GM19468 (cell line): ENCODE measurements around the gene CAMSAP3.

Experiments
- ATAC-seq: cut with Tn5 transposase; IDR thresholded peaks from one replicate; pipeline ENCODE4 v1.9.1; 2021; ENCODE audit warnings: mild to moderate bottlenecking, moderate library complexity, moderate number of reproducible peaks; ENCODE audit not compliant: unreplicated experiment; ENCODE audit errors: extremely low read depth

CAMSAP3 gene

GRCh38 chr19:7607874-7608560 lies 12.4 kb downstream of the CAMSAP3 start:
- ATAC-seq: no peak

GRCh38 chr19:7610491-7611240 lies 15.0 kb downstream of the CAMSAP3 start:
- ATAC-seq: no peak

GRCh38 chr19:7611541-7612279 lies 16.0 kb downstream of the CAMSAP3 start:
- ATAC-seq: no peak

- ATAC-seq: no peak
These were observed 16.9 kb downstream of the CAMSAP3 start for GRCh38 chr19:7612282-7613274.

DNA sequence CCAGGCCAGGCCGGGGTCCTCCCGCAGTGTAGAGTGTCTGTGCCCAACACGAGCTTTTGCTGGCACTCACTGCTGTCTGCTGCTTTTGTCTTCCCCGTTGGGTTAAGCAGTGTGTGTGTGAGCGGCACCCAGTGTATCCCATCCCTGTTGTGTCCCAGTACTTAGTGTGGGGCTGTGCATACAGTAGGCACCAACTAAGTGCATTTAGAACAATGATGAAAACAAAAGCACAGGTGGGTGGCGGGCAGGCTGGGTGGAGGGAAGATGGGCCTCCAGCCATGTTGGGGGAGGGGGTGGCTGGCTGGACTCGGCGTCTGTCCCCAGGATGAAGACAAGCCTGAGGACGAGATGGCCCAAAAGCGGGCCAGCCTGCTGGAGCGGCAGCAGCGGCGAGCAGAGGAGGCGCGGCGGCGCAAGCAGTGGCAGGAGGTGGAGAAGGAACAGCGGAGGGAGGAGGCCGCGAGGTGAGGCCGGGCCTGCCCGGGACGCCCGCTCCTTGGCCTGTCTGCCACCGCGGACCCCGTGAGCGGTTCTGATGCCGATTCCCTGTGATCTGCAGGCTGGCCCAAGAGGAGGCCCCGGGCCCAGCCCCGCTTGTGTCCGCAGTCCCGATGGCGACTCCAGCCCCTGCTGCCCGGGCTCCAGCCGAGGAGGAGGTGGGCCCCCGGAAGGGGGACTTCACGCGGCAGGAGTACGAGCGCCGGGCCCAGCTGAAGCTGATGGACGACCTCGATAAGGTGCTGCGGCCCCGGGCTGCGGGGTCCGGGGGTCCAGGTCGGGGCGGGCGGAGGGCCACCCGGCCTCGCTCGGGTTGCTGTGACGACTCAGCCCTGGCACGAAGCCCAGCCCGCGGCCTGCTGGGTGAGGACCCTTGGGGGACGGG lies 19.4 kb downstream of the CAMSAP3 start:
- no peak for ATAC-seq

DNA sequence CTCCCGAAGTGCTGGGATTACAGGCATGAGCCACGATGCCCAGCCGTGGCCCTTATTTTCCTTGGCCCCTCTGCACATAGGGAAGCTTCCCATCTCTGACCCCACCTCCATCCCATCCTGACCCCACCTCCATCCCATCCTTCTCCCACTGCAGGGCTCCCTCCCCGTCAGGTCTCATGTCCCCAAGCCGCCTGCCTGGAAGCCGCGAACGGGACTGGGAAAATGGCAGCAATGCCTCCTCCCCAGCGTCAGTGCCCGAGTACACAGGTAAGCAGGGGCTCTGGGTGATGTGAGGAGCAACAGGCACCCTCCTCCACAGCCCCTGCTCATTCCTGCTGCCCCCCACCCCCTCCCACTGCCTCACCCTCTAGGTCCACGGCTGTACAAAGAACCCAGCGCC lies 21.5 kb downstream of the CAMSAP3 start:
- no peak for ATAC-seq

- no peak for ATAC-seq
These were observed 22.1 kb downstream of the CAMSAP3 start for GRCh38 chr19:7617735-7618134.

GRCh38 chr19:7618348-7618747 lies 22.7 kb downstream of the CAMSAP3 start:
- ATAC-seq: no peak

- no peak for ATAC-seq
These were observed 23.3 kb downstream of the CAMSAP3 start for GRCh38 chr19:7618771-7619510.

GRCh38 chr19:7619671-7620441 lies 24.2 kb downstream of the CAMSAP3 start:
- ATAC-seq: no peak

- no peak for ATAC-seq
These were observed 25.1 kb downstream of the CAMSAP3 start for GRCh38 chr19:7620442-7621412.

DNA sequence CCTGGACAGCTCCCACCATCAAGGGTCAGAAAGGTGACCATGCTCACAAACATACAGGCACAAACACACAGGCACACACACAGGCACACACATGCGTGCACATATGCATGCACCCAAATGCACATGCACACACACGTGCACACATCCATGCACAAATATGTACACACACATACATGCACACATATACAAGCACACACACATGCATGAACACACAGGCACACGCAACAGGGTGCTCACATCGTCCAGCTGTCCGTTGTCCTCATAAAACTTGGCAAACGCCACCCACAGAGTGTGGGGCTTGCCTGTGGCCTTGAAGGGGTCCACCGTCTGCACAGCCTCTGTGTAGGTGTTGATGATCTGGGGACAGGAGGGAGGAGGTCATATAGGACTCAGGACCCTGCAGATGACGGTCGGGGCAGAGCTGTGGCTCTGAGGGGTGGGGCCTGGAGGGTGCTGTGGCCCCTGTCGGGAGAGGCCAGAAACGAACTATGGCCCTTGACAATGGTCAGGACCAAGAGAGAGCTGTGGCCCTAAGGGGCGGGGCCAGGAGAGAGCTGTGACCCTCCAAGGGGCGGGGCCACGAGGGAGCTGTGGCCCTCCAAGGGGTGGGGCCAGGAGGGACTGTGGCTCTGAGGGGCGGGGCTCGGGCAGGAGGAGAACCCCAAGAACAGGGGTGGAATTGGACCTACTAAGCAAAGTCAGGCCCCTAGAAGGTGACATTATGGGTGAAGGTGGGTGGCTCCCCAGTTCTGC lies 27.4 kb downstream of the CAMSAP3 start:
- no peak for ATAC-seq

DNA sequence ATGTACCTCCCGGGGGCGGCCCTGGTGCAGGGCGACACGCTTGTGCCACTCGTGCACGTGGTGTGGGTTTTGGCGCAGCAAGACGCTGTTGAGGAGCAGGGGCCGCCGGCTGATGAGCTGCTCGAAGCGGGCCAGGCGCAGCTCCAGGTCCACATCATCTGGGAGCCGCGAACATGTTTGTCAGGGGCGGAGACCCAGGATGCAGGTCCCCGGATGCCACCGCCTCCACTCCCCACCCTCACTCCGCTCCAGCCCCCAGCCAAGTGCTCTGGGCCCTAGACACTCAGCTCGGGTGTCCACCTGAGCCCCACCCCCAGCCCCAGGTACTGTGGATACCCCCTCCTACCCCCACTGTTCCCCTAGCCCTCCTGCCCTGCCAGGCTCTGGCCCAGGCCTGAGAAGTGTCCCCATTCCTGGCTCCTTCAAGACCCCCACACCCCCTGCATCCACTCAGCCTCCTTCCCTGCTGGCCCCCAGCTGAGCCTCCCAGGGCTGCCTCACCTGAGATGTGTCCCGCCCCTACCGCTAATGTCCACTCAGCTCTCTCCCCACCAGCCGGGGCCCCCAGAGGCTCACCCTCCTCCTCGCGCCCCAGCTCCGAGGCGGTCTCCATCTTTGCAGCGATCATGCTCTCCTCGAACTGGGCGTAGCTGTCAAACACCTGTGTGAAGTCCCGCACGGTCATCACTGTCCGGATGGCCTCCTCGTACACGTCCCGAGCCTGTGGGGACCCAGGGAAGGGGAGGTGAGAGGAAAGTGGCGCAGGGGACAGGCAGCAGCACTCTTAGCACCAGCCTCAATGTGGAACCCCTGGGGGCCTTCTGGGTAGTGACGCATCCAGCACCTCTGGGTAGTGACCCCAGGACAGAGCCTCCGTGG lies 28.3 kb downstream of the CAMSAP3 start:
- ATAC-seq: no peak

DNA sequence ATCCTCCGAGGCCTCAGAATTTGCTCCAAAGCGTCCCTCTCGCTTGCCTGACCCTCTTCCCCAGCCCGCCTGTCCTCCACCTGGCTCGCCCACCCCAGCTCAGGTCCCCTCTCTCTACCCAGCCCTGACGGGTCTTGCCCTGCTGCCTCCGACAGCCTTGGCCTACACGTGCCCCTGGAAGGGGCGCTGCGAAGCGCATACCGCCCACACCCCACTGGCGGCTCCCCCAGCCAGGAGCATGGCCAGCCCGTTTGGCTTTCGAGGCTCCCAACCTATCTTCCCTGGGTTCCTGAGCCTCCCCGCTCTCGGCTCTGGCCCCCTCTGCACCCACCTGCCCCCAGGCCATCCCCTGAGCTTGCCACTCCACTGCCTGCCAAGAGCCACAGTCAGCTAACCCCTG lies 29.1 kb downstream of the CAMSAP3 start:
- no peak for ATAC-seq
